Measurements from ENCODE around the gene F11R.
"Not testable (repeated sequence)": the region's sequence is repeated elsewhere in the genome, so short reads cannot be mapped to it uniquely, and the experiment has no call there.

Gene F11R

DNA sequence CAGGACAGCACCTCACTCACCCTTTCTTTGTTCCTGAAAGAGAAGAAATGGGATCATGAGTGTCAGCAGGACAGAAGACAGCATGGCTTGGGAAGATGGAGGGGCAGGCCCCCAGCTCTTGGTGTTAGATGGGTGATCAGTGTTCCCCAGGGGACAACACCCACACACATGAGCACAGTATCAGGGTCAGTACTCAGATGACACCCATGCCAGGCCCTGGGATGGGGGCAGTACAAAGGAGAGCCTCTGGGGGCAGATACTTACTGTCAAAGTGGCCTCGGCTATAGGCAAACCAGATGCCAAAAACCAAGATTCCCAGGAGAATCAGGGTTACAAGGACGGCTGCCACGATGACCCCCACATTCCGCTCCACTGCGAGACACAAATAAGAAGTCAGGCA lies 21.6 kb downstream of the F11R start:
- no peak overlapping the region for H3K27ac ChIP-seq (ENCODE audit: low read depth, low read length)
- no peak overlapping the region for H3K9ac ChIP-seq (ENCODE audit: low read length)
- H3K36me3 ChIP-seq (ENCODE audit: control insufficient read depth, insufficient read depth, low read length), result peaks cover 19% of the 10 kb centered on the region

DNA sequence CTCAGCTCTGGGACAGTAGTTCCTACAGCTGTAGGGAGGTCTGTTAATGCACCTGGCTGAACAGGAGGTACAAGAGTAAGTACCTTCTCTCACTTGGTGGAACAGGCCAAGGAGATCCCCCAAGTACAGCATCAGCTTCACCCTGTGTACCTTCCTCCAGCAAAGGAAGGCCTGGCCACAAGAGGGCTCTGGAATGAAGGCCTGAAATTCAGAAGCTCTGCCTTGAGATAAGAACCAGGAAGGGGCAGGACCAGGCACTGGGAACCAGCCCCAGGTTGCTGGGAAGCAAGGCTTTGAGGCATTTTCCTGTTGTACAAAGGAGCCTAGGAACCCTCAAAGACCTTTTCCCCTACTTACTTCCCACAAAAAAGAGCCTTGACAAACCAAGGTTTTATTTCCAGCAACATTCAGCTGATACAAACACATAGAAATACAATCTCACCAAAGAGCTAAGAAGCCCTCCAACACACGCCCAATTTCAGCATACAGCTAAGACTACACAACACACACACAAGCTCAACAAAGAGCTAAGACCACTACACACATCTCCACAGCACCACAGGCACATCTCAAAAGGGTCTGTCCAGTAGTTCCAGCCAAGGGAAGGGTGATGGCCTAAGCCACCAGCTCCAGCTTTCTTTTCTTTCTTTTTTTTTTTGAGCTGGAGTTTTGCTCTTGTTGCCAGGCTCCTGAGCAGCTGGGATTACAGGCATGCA lies 23.5 kb downstream of the F11R start:
- Histone ChIP-seq H3K4me3 (ENCODE audit: low read length) (no peak overlapping the region), H3K27ac (ENCODE audit: low read depth, low read length) (no peak overlapping the region), H3K4me1 (ENCODE audit: control insufficient read depth, insufficient read depth, low read length) (no peaks in the 10 kb centered on the region), H3K27me3 (ENCODE audit: control insufficient read depth, insufficient read depth, low read length) (no peaks in the 10 kb centered on the region), H3K36me3 (ENCODE audit: control insufficient read depth, insufficient read depth, low read length) (peaks cover 19% of the 10 kb centered on the region), H3K9ac (ENCODE audit: low read length) (no peak overlapping the region)

More for the DNA sequence above, 21.6 kb downstream of the F11R start:
- no peaks in the 10 kb centered on the region for H3K4me1 ChIP-seq (ENCODE audit: control insufficient read depth, insufficient read depth, low read length)
- no peak overlapping the region for H3K4me3 ChIP-seq (ENCODE audit: low read length)
- H3K27me3 ChIP-seq (ENCODE audit: control insufficient read depth, insufficient read depth, low read length), result no peaks in the 10 kb centered on the region

DNA sequence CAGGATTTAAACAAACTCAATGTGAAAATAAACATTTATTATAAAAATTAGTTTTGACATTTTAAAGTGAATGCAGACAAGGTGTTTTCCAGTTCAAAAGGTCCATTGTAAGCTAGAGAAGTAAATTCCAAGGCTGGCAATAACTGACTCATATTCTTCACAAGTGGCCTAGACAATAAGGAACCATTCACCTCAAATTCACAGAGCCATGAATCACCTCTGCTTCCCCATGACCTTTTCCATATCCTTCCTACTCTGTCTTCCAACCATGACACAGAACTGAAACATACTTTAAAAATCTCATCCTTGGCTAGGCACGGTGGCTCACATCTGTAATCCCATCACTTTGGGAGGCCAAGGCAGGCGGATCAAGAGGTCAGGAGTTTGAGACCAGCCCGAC lies 24.8 kb downstream of the F11R start:
- no peak overlapping the region for H3K27ac ChIP-seq (ENCODE audit: low read depth, low read length)
- no peak overlapping the region for H3K4me3 ChIP-seq (ENCODE audit: low read length)
- H3K9ac ChIP-seq (ENCODE audit: low read length), result no peak overlapping the region
- H3K27me3 ChIP-seq (ENCODE audit: control insufficient read depth, insufficient read depth, low read length), result no peaks in the 10 kb centered on the region
- no peaks in the 10 kb centered on the region for H3K4me1 ChIP-seq (ENCODE audit: control insufficient read depth, insufficient read depth, low read length)
- peaks cover 19% of the 10 kb centered on the region for H3K36me3 ChIP-seq (ENCODE audit: control insufficient read depth, insufficient read depth, low read length)

DNA sequence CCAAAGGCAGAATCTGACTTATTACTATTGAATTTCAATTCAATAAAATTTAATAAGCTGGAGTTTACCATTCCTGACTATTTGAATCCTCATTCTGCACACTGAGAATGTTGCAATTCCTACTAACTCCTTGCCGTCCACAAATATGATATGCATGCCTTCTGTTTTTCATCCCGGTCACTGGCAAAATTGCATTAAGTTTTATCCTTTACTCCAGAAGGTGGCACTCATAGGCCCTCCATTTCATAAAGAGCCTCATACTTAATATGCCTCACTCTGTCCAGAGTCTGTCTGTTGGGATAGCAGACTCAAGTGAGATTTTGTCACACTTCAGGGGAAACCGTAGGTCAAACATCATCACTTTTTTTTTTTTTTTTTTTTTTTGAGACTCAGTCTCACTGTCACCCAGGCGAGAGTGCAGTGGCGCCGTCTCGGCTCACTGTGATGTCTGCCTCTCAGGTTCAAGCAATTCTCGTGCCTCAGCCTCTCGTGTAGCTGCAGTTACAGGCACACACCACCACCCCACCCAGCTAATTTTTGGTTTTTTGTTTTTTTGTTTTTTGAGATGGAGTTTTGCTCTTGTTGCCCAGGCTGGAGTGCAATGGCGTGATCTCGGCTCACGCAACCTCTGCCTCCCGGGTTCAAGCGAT lies 27.3 kb downstream of the F11R start:
- peaks cover 1% of the 10 kb centered on the region for H3K36me3 ChIP-seq (ENCODE audit: control insufficient read depth, insufficient read depth, low read length)
- H3K9ac ChIP-seq (ENCODE audit: low read length), result no peak overlapping the region
- no peaks in the 10 kb centered on the region for H3K27me3 ChIP-seq (ENCODE audit: control insufficient read depth, insufficient read depth, low read length)
- no peaks in the 10 kb centered on the region for H3K4me1 ChIP-seq (ENCODE audit: control insufficient read depth, insufficient read depth, low read length)
- no peak overlapping the region for H3K4me3 ChIP-seq (ENCODE audit: low read length)
- H3K27ac ChIP-seq (ENCODE audit: low read depth, low read length), result no peak overlapping the region

DNA sequence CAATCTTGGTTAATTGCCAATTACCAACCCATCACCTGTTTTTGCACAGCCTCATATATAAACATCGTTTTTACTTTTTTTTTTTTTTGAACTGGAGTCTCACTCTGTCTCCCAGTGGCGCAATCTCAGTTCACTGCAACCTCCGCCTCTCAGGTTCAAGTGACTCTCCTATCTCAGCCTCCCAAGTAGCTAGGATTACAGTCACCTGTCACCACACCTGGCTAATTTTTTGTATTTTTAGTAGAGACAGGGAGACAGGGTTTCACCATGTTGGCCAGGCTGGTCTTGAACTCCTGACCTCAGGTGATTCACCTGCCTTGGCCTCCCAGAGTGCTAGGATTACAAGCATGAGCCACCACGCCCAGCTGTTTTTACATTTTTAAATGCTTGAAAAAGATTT lies 28.9 kb downstream of the F11R start:
- H3K27me3 ChIP-seq (ENCODE audit: control insufficient read depth, insufficient read depth, low read length); H3K9ac ChIP-seq (ENCODE audit: low read length); H3K27ac ChIP-seq (ENCODE audit: low read depth, low read length); H3K36me3 ChIP-seq (ENCODE audit: control insufficient read depth, insufficient read depth, low read length); H3K4me1 ChIP-seq (ENCODE audit: control insufficient read depth, insufficient read depth, low read length); H3K4me3 ChIP-seq (ENCODE audit: low read length): not testable (repeated sequence)

DNA sequence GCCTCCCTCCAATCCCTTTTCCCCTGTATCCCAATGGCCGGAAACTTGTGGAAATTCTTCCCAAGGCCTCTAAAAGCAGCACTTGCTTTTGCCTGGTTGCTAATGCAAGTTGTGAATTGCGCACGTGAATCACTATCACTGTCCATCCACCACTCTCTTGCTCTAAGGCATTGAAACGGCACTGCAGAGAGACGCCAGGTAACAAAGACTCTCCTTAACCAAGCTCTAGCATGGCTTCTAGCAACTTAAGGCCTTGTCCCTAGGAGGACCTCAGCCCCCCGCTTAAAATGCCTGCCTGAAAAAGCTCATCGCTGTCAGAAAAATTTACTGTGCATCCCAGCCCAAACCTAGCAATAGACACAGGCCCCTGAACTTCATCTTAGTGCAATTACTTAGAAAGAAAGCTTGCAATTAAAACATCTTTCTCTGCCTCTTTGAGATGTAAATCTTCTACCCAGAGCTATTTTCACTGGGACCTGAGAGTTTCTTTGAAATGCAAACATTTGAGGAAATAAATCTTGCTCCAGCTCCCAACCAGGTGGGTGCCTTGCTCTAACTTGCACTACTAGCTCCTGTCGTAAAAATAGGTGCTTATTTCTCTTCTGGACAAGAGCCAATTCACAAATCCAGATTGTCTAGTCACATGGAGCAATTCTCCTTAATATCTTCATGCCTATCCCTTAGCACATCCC lies 33.4 kb downstream of the F11R start:
- H3K4me3 ChIP-seq (ENCODE audit: low read length), result no peak overlapping the region
- H3K36me3 ChIP-seq (ENCODE audit: control insufficient read depth, insufficient read depth, low read length), result no peaks in the 10 kb centered on the region
- no peak overlapping the region for H3K27ac ChIP-seq (ENCODE audit: low read depth, low read length)
- no peaks in the 10 kb centered on the region for H3K4me1 ChIP-seq (ENCODE audit: control insufficient read depth, insufficient read depth, low read length)
- no peak overlapping the region for H3K9ac ChIP-seq (ENCODE audit: low read length)
- H3K27me3 ChIP-seq (ENCODE audit: control insufficient read depth, insufficient read depth, low read length), result no peaks in the 10 kb centered on the region

DNA sequence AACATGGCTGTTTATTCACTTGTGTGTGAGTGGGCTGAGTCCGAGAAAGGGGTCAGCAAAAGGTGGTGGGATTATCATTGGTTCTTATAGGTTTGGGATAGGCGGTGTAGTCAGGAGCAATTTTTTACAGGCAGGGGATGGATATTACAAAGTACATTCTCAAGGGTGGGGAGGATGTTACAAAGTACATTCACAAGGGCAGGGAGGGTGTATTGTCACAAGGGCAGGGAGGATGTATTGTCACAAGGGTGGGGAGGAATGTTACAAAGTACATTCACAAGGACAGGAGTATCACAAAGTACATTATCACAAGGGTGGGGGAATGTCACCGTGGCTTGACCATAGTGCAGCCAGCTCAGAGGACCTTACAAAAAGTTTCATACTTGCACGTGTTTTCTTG lies 35.2 kb downstream of the F11R start:
- Histone ChIP-seq H3K27me3 (ENCODE audit: control insufficient read depth, insufficient read depth, low read length) (no peaks in the 10 kb centered on the region), H3K4me3 (ENCODE audit: low read length) (no peak overlapping the region), H3K9ac (ENCODE audit: low read length) (no peak overlapping the region), H3K4me1 (ENCODE audit: control insufficient read depth, insufficient read depth, low read length) (no peaks in the 10 kb centered on the region), H3K36me3 (ENCODE audit: control insufficient read depth, insufficient read depth, low read length) (no peaks in the 10 kb centered on the region), H3K27ac (ENCODE audit: low read depth, low read length) (no peak overlapping the region)

DNA sequence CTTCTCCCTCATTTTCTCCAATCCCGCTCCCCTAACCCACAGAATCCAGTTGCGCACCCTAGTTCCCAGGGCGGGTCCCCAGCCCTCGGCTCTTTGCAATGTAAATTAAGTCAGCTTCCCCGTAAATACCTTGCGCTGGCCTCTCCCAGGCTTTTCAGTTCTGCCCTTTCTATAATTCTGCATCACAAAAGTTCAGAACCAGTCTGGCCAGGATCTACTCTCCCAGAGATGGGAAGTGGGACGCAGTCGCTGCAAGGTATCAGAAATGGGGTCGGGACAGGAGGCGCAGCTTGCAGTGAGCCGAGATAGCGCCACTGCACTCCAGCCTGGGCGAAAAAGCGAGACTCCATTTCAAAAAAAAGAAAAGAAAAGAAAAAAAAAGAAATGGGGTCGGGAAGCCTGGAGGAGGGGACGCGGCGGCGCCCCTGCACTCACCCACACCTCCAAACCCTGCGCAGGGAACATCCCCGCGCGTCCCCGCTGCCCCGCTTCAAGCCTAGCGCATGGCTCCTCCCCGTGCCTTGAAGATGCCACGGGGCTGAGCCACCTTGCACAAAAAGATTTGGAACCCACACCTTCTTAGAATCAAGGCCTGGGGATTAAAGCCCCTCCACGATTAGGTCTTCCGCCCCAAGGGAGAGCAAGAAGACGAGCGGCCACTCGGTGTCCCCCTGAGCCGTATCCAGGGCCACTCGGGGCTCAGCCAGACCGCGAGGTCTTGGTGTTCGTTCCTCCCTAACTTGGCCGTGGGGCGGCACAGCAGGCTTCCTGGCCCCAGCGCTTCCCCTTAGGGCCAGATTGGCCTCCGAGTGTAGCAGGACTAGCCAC lies 39.2 kb downstream of the F11R start:
- H3K36me3 ChIP-seq (ENCODE audit: control insufficient read depth, insufficient read depth, low read length), result no peaks in the 10 kb centered on the region
- H3K27ac ChIP-seq (ENCODE audit: low read depth, low read length), result no peak overlapping the region
- H3K4me3 ChIP-seq (ENCODE audit: low read length), result peak overlapping the region; percentile 21
- H3K9ac ChIP-seq (ENCODE audit: low read length), result no peak overlapping the region
- no peaks in the 10 kb centered on the region for H3K27me3 ChIP-seq (ENCODE audit: control insufficient read depth, insufficient read depth, low read length)
- no peaks in the 10 kb centered on the region for H3K4me1 ChIP-seq (ENCODE audit: control insufficient read depth, insufficient read depth, low read length)

DNA sequence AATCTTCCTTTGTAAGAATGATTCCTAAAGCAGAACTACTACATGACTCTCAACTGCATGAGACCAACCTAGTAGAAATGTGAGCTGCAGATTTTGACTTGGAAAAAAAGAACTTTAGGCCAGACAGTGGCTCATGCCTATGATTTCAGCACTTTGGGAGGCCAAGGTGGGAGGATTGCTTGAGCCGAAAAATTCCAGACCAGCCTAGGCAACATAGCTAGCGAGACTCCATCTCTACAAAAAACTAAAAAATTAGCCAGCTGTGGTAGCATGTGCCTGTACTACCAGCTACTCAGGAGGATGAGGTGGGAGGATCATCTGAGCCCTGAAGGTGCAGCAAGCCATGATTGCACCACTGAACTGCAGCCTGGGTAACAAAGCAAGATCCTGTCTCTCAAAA lies 41.7 kb downstream of the F11R start:
- H3K27me3 ChIP-seq (ENCODE audit: control insufficient read depth, insufficient read depth, low read length), result no peaks in the 10 kb centered on the region

DNA sequence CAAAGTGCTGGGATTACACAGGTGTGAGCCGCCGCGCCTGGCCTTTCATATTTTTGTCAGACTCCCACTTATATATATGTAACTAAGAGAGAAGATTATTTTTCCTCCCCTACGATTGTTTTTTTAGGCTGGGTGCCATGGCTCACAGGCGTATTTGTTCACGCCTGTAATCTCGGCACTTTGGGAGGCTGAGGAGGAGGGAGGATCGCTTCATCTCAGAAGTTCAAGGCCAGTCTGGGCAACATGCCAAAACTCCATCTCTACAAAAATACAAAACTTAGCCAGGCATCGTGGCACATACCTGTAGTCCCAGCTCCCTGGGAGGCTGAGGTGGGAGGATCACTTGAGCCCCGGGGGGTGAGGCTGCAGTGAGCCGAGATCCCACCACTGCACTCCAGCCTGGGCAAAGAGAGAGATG lies 42.4 kb downstream of the F11R start:
- Histone ChIP-seq H3K27ac (ENCODE audit: low read depth, low read length) (no peak overlapping the region), H3K4me1 (ENCODE audit: control insufficient read depth, insufficient read depth, low read length) (no peaks in the 10 kb centered on the region), H3K27me3 (ENCODE audit: control insufficient read depth, insufficient read depth, low read length) (no peaks in the 10 kb centered on the region), H3K36me3 (ENCODE audit: control insufficient read depth, insufficient read depth, low read length) (no peaks in the 10 kb centered on the region), H3K4me3 (ENCODE audit: low read length) (no peak overlapping the region), H3K9ac (ENCODE audit: low read length) (no peak overlapping the region)

More for the DNA sequence above, 41.7 kb downstream of the F11R start:
- Histone ChIP-seq H3K27ac (ENCODE audit: low read depth, low read length) (no peak overlapping the region), H3K36me3 (ENCODE audit: control insufficient read depth, insufficient read depth, low read length) (no peaks in the 10 kb centered on the region), H3K9ac (ENCODE audit: low read length) (no peak overlapping the region), H3K4me3 (ENCODE audit: low read length) (no peak overlapping the region), H3K4me1 (ENCODE audit: control insufficient read depth, insufficient read depth, low read length) (no peaks in the 10 kb centered on the region)

DNA sequence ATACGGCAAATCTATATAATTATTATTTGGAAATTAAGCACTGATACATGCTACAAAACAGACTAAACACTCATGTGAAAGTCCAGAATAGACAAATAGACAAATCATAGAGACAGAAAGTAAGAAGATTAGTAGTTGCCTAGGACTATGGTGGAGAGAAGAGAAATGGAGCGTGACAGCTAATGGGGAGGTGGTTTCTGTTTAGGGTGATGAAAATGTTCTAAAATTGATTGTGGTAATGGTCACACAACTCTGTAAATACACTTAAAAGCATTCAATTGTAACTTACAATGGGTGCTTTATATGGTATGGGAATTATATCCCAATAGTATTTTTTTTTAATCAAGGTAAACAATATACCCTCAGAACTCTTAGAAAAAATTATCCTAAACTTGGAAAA lies 45.9 kb downstream of the F11R start:
- no peak overlapping the region for H3K4me3 ChIP-seq (ENCODE audit: low read length)
- H3K36me3 ChIP-seq (ENCODE audit: control insufficient read depth, insufficient read depth, low read length), result no peaks in the 10 kb centered on the region
- no peaks in the 10 kb centered on the region for H3K4me1 ChIP-seq (ENCODE audit: control insufficient read depth, insufficient read depth, low read length)
- no peak overlapping the region for H3K9ac ChIP-seq (ENCODE audit: low read length)
- H3K27me3 ChIP-seq (ENCODE audit: control insufficient read depth, insufficient read depth, low read length), result no peaks in the 10 kb centered on the region
- no peak overlapping the region for H3K27ac ChIP-seq (ENCODE audit: low read depth, low read length)

DNA sequence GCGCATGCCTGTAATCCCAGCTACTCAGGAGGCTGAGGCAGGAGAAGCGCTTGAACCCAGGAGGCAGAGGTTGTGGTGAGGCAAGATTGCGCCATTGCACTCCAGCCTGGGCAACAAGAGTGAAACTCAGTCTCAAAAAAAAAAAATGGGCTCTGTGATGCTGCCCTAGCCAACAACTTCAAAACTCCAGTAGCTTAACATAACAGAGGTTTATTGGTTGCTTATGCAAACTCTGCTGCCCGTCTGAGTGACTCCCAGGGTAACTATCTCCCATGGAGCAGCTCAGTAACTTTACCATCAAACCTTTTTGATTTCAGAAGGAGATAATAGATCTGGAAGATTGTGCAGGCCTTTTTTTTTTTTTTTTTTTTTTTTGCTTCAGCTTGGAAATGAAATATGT lies 47.5 kb downstream of the F11R start:
- H3K27ac ChIP-seq (ENCODE audit: low read depth, low read length), result no peak overlapping the region
- H3K36me3 ChIP-seq (ENCODE audit: control insufficient read depth, insufficient read depth, low read length), result no peaks in the 10 kb centered on the region
- no peaks in the 10 kb centered on the region for H3K4me1 ChIP-seq (ENCODE audit: control insufficient read depth, insufficient read depth, low read length)
- no peak overlapping the region for H3K4me3 ChIP-seq (ENCODE audit: low read length)
- no peaks in the 10 kb centered on the region for H3K27me3 ChIP-seq (ENCODE audit: control insufficient read depth, insufficient read depth, low read length)
- no peak overlapping the region for H3K9ac ChIP-seq (ENCODE audit: low read length)

All from rectal smooth muscle tissue (tissue), 1 donor.